NCI-H82 treated with DMSO at 0.1 percent for 48 hours (cell line): ENCODE measurements around the gene TBC1D2.

Experiments
- DNase-seq: peaks from one replicate; lab custom pipeline; 2025; ENCODE audit not compliant: unreplicated experiment; lab: John Stamatoyannopoulos, UW

The TBC1D2 gene

GRCh38 chr9:98219364-98219716 is 36.1 kb downstream of the TBC1D2 start:
- DNase-seq: no peak

GRCh38 chr9:98218562-98219363 is 36.7 kb downstream of the TBC1D2 start:
- DNase-seq: no peak

- no peak for DNase-seq
These were observed 38.2 kb downstream of the TBC1D2 start for GRCh38 chr9:98217255-98217654.

- no peak for DNase-seq
These were observed 39.1 kb downstream of the TBC1D2 start for GRCh38 chr9:98216391-98216790.

- DNase-seq: no peak
These were observed 39.6 kb downstream of the TBC1D2 start for GRCh38 chr9:98215821-98216220.

GRCh38 chr9:98215271-98215670 is 40.2 kb downstream of the TBC1D2 start:
- no peak for DNase-seq

- no peak for DNase-seq
These were observed 40.6 kb downstream of the TBC1D2 start for GRCh38 chr9:98214811-98215210.

GRCh38 chr9:98211260-98211659 is 44.2 kb downstream of the TBC1D2 start:
- no peak for DNase-seq

- DNase-seq: no peak
These were observed 45.0 kb downstream of the TBC1D2 start for GRCh38 chr9:98210435-98210834.

GRCh38 chr9:98209530-98209929 is 45.9 kb downstream of the TBC1D2 start:
- DNase-seq: no peak

GRCh38 chr9:98208635-98209034 is 46.8 kb downstream of the TBC1D2 start:
- no peak for DNase-seq

- DNase-seq: no peak
These were observed 47.8 kb downstream of the TBC1D2 start for GRCh38 chr9:98207606-98208005.

- no peak for DNase-seq
These were observed 48.7 kb downstream of the TBC1D2 start for GRCh38 chr9:98206754-98207153.

GRCh38 chr9:98204692-98205091 is 50.8 kb downstream of the TBC1D2 start:
- no peak for DNase-seq

- DNase-seq: no peak
These were observed 52.3 kb downstream of the TBC1D2 start for GRCh38 chr9:98203153-98203552.

GRCh38 chr9:98202252-98202651 is 53.2 kb downstream of the TBC1D2 start:
- DNase-seq: no peak

GRCh38 chr9:98201749-98202148 is 53.7 kb downstream of the TBC1D2 start:
- DNase-seq: no peak

GRCh38 chr9:98201102-98201501 is 54.3 kb downstream of the TBC1D2 start:
- DNase-seq: no peak

- DNase-seq: no peak
These were observed 55.9 kb downstream of the TBC1D2 start for GRCh38 chr9:98199388-98200033.

GRCh38 chr9:98195671-98196070 is 59.8 kb downstream of the TBC1D2 start:
- DNase-seq: no peak

- DNase-seq: no peak
These were observed 62.0 kb downstream of the TBC1D2 start for GRCh38 chr9:98193336-98193944.
